GM19324 (cell line): ENCODE measurements around the gene LYPD6B.

Experiments used
- ATAC-seq: cut with Tn5 transposase; IDR thresholded peaks from one replicate; pipeline ENCODE4 v1.9.1; 2021; ENCODE audit warnings: mild to moderate bottlenecking, moderate library complexity; ENCODE audit not compliant: unreplicated experiment, low FRiP score

The LYPD6B gene

GRCh38 chr2:149152469-149152953, 114.0 kb downstream of the LYPD6B start:
- ATAC-seq: no peak

GRCh38 chr2:149155196-149155969, 116.9 kb downstream of the LYPD6B start:
- no peak for ATAC-seq

- no peak for ATAC-seq
These were observed 117.5 kb downstream of the LYPD6B start for GRCh38 chr2:149155988-149156387.

GRCh38 chr2:149156971-149157740, 118.7 kb downstream of the LYPD6B start:
- ATAC-seq: no peak

GRCh38 chr2:149158957-149159356, 120.5 kb downstream of the LYPD6B start:
- no peak for ATAC-seq

GRCh38 chr2:149160195-149160594, 121.7 kb downstream of the LYPD6B start:
- ATAC-seq: no peak

GRCh38 chr2:149160701-149161217, 122.3 kb downstream of the LYPD6B start:
- no peak for ATAC-seq

- no peak for ATAC-seq
These were observed 123.2 kb downstream of the LYPD6B start for GRCh38 chr2:149161481-149162225.

GRCh38 chr2:149164296-149164695, 125.8 kb downstream of the LYPD6B start:
- ATAC-seq: no peak

- ATAC-seq: no peak
These were observed 126.3 kb downstream of the LYPD6B start for GRCh38 chr2:149164827-149165226.

- no peak for ATAC-seq
These were observed 128.7 kb downstream of the LYPD6B start for GRCh38 chr2:149167001-149167780.

- ATAC-seq: no peak
These were observed 129.4 kb downstream of the LYPD6B start for GRCh38 chr2:149167941-149168340.

GRCh38 chr2:149169656-149170055, 131.2 kb downstream of the LYPD6B start:
- ATAC-seq: no peak

- ATAC-seq: no peak
These were observed 131.7 kb downstream of the LYPD6B start for GRCh38 chr2:149170156-149170555.

GRCh38 chr2:149170911-149171310, 132.4 kb downstream of the LYPD6B start:
- ATAC-seq: no peak

- ATAC-seq: no peak
These were observed 134.7 kb downstream of the LYPD6B start for GRCh38 chr2:149173220-149173619.

- no peak for ATAC-seq
These were observed 137.5 kb downstream of the LYPD6B start for GRCh38 chr2:149175956-149176355.

GRCh38 chr2:149178612-149179011, 140.1 kb downstream of the LYPD6B start:
- no peak for ATAC-seq

- no peak for ATAC-seq
These were observed 141.9 kb downstream of the LYPD6B start for GRCh38 chr2:149180226-149180875.
